ENCODE measurements around the gene BAG2.
A peak's percentile ranks its signal among the peaks of the same experiment; 100 is the strongest.

The BAG2 gene

GRCh38 chr6:57177545-57178265, 5.6 kb downstream of the BAG2 start:
- no peak for DNase-seq

GRCh38 chr6:57180596-57180995, 8.5 kb downstream of the BAG2 start:
- DNase-seq = no peak

- DNase-seq = no peak
These were observed 9.9 kb downstream of the BAG2 start for GRCh38 chr6:57182017-57182432.

DNA sequence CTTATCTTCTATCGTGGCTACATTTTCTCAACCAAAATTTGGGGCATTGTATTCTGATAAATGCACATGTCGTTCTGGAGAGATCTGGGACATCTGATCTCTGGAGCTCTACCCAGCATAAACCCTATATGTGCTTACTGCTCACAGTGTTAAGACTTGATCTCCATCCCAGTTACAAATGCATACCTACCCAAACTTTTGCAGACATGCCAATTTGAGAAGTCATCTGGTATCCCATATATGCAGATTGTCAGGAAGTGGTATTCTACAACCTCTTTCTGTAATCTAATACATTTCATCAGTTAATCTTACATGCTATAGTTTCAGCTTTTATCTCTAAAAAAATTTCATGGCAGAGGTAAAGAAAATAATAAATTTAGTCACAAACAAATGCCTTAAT, 11.2 kb downstream of the BAG2 start:
- no peak for DNase-seq

- no peak for DNase-seq
These were observed 18.0 kb downstream of the BAG2 start for GRCh38 chr6:57190140-57190539.

- no peak for DNase-seq
These were observed 21.1 kb downstream of the BAG2 start for GRCh38 chr6:57193177-57193576.

DNA sequence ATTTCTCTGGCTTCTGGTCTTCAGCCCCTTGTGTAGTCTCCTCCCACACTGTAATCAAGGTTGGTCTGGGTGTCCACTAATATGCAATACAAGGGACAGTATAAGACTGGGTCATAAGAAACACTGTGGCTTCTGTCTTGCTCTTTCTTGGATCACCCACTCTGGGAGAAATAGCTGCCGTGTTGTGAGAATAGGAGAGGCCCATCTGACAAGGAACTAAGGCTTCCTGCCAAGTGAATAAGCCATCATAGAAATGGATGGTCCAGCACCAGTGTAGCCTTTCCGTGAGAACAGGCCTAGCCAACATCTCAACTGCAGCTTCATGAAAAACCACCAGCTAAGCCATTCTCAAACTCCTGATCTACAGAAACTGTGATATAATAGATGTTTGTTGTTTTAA, 23.3 kb downstream of the BAG2 start:
- no peak for DNase-seq

DNA sequence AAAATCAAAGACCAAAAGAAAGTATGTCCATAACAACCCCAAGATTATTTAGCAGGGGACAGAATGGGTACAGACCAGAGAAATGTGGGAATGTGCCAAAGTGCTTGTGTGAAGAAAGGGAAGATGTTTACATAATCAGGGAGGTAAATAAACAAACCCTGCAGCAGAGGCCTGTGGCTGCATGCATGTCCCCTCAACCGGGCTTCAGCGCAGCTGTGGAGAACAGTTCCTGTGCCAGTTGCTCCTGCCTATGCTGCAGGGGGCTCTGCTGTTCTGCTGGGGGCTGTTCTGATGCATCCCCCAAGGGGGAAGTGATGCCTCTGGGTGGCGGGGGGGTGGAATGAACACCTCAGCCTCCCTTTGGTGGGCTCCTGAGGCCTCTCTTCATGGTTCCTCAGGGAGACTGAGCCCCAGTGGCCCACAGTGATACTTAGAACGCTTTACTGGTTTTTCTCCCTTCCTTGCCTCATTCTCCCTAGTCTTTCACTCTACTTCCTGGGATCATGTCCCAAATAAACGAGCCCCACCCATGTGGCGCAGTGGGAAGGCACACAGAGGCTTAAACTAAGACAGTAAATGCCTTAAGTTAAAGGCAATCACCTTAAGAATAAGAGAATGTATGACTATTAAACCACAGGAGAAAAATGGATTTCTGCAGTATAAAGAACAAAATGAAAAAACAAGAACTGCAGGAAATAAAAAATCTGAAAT, 27.0 kb downstream of the BAG2 start:
- no peak for DNase-seq

- no peak for DNase-seq
These were observed 29.6 kb downstream of the BAG2 start for GRCh38 chr6:57201718-57202117.

GRCh38 chr6:57205550-57206328, 33.6 kb downstream of the BAG2 start:
- DNase-seq = no peak

GRCh38 chr6:57207141-57207540, 35.0 kb downstream of the BAG2 start:
- no peak for DNase-seq

GRCh38 chr6:57207872-57208271, 35.7 kb downstream of the BAG2 start:
- DNase-seq = no peak

GRCh38 chr6:57209030-57209429, 36.9 kb downstream of the BAG2 start:
- no peak for DNase-seq

GRCh38 chr6:57210060-57210459, 37.9 kb downstream of the BAG2 start:
- DNase-seq = no peak

DNA sequence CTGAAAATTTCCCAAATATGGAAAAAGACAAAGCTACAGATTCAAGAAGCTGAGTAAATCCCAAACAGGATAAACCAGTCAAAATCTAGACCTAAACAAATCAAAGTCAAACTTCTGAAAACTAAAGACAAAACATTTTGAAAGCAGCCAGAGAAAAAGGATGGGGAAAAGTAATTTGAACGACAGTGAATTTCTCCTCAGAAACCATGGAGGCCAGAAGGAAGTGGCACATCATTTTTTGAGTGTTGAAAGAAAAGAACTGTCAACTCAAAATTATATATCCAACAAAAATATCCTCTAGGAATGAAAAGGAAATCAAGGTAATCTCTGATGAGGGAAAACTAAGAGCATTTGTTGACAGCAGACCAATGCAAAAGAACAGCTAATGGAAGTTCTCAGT, 43.1 kb downstream of the BAG2 start:
- DNase-seq = no peak

DNA sequence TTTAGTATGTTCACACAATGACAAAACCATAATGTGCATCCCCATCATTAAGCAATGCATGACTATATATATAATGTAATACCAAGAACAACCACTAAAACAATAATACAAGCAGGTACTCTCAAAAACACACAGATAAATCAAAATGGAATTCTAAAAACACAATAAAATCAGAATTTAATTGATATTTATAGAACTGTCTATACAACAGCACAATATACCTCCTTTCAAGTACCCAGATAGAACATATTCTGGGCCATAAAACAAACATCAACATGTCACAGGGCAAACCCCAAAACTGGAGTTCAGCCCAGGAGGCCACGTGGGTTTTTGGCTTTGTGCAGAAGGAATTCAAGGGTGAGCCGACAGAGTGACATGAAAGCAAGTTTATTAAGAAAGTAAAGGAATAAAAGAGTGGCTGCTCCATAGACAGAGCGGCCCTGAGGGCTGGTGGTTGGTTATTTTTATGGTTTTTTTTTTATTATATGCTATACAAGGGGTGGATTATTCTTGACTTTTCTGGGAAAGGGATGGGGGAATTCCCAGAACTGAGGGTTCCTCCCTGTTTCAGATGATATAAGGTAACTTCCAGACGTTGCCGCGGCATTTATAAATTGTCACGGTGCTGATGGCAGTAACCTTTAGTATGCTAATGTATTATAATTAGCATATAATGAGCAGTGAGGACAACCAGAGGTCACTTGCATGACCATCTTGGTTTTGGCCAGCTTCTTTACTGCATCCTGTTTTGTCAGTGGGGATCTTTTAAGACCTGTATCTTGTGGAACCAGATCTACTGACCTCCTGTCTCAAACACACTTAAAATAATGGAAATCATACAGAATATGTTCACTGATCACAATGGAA, 44.3 kb downstream of the BAG2 start:
- DNase-seq = no peak

DNA sequence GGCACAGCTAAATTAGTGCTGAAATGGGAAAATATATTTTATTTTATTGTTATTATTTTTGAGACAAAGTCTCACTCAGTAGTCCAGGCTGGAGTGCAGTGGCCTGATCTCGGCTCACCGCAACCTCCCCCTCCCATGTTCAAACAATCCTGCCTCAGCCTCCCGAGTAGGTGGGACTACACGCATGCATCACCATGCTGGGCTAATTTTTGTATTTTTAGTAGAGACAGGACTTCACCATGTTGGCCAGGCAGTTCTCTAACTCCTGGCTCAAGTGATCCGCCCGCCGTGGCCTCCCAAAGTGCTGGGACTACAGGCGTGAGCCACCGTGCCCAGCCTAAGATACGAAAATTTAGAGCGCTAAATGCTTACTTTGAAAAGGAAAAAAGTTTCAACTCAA, 45.1 kb downstream of the BAG2 start:
- DNase-seq = no peak

DNA sequence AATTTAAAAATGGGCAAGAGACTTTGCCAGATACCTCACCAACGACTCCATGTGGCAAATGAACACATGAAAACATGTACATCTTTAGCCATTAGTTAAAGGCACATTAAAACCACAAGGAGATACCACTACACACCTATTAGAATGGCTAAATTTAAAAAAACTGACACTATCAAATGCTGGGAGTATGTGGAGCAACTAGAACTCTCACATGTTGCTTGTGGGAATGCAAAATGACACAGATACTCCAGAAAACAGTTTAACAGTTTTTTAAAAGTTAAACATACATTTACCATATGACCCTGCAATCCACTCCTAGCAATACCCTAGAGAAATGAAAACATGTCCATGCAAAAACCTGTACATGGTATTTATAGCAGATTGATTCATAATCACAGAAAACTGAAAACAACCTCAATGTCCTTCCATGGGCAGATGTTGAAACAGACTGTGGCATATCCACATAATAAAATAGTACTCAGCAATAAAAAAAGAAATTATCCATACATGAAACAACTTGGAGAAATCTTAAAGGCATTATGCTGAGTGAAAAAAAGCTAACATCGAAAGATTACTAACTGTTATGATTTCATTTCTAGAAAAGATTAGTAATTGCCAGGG, 48.1 kb downstream of the BAG2 start:
- DNase-seq = no peak

DNA sequence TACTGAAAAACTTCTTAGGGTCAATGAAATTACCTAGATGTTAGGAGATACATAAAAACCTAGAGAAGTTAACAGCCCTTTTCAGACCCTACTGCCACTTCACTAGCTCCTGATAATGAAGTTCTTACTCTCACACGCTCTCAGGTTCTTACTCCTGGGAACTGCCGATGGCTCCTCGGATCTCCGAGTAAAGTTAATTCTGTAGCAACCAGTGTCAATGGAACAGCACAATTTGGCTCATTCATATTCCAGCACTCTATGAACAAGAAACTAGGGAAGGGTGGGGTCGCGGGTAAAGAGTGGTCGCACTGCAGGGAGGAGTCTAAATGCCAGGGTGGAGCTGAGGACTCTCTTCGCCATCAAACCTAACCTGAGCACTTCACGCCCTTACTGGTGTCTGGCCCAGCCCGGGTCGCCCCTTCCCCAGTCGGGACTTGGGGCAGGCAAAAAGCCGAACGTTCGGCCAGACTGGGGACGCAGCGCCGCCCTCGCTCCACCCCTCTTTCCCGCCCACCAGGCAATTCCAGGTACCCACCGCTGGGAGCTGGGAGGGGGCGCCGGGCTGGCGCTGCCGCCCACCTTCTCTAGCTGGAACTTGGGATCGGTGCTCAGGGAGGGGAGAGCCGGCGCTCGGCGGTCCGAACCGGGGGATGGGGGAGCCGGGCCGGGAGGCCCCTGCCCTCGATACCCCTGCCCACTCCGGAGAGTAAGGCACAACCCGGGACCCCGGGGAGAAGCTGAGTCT, 49.2 kb downstream of the BAG2 start:
- DNase-seq = peak; percentile 32 to 43

DNA sequence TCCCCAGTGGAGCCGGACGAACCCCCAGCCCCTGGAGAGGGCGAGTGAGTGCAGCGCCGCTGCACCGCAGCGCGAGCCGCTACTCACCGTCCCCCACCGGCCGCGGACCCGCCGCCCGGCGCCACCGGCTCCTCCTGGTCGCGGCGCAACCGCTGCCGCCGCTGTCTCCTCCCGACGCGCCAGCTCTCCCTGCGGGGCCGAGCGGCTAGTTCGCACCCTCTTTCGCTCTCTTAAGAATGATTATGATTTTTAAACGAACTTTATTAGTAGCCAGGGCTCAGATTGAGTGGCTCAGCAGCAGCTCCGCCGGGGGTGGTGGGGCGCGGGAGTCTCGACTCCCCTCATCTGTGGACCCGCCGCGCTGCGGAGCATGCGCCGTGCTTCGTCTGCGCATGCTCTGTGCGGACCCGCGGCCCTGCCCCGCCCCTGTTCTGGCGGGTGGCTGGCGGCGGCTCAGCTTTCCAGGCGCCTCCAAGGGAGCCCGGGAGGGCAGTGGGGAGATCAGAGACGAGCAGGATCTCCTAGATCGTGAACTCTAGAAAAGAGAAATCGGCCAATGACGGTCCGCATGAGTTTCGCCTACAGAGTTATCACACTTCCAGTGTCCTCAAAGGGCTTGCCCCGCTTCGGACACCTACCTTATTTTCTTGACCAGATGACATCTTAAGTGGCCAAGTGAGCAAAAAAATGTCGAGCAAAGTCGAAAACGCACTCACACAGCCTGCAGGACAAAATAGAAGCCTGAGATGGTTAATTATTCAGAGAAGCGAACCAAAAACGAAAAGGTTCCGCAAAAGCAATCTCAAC, 50.0 kb downstream of the BAG2 start, which contains the start of gene RAB23:
RAB23 (minus strand) TSS at position 372 of the 807 bp plus-strand sequence. CDS start 11,927 bp downstream, outside the sequence.
- DNase-seq = peak; percentile 76 to 85

- DNase-seq = no peak
These were observed 50.6 kb downstream of the BAG2 start for GRCh38 chr6:57222743-57223077.
